HUES6 (cell line): Measurements from ENCODE around the gene CYP1B1.
"Not testable (repeated sequence)": the region's sequence is repeated elsewhere in the genome, so short reads cannot be mapped to it uniquely, and the experiment has no call there.

Experiments used
- H3K27ac ChIP-seq: 2 replicates; pipeline ENCODE4 v1.7.0; 2013; ENCODE audit warnings: low read depth, mild to moderate bottlenecking, low read length, inconsistent platforms
- H3K27me3 ChIP-seq: 2 replicates; pipeline ENCODE4 v1.6.1; 2013; ENCODE audit warnings: low read length; ENCODE audit not compliant: control insufficient read depth, insufficient read depth
- H3K36me3 ChIP-seq: 2 replicates; pipeline ENCODE4 v1.6.1; 2013; ENCODE audit warnings: low read length; ENCODE audit not compliant: control insufficient read depth, insufficient read depth
- H3K4me1 ChIP-seq: 2 replicates; pipeline ENCODE4 v1.6.1; 2013; ENCODE audit warnings: low read length; ENCODE audit not compliant: control insufficient read depth, insufficient read depth
- H3K4me3 ChIP-seq: 2 replicates; pipeline ENCODE4 v1.5.1; 2013; ENCODE audit warnings: low read depth, low read length
- H3K9ac ChIP-seq: one replicate; pipeline ENCODE4 v1.6.1; 2013; ENCODE audit warnings: mild to moderate bottlenecking, low read length
- H3K9me3 ChIP-seq: 2 replicates; pipeline ENCODE4 v1.6.1; 2013; ENCODE audit warnings: low read depth, low read length; ENCODE audit not compliant: control insufficient read depth, insufficient read depth

Gene CYP1B1

GRCh38 chr2:38090212-38090611 is 14.3 kb upstream of the CYP1B1 start:
- H3K9ac ChIP-seq, H3K36me3 ChIP-seq, H3K9me3 ChIP-seq, H3K27ac ChIP-seq, H3K4me3 ChIP-seq: not testable (repeated sequence)
- Histone ChIP-seq H3K27me3 (peaks cover 18% of the 10 kb centered on the region), H3K4me1 (peaks cover 44% of the 10 kb centered on the region)

DNA sequence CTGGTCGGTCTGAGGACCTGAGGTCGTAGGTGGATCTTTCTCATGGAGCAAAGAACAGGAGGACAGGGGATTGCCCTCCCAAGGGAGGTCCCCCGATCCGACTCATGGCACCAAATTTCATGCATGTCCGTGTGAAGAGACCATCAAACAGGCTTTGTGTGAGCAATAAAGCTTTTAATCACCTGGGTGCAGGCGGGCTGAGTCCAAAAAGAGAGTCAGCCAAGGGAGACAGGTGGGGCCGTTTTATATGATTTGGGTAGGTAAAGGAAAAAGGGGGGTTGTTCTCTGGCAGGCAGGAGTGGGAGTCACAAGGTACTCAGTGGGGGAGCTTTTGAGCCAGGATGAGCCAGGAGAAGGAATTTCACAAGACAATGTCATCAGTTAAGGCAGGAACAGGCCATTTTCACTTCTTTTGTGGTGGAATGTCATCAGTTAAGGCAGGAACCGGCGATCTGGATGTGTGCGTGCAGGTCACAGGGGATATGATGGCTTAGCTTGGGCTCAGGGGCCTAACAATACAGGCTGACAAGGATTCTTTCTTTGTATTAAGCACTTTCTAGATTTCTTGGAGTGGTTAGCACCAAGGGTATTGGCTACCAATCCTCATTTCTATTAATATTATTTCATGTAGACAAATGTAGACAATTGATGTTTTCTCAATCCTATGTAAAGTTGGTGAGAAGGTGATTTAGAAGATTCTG is 10.2 kb upstream of the CYP1B1 start:
- not testable (repeated sequence) for H3K36me3 ChIP-seq, H3K9me3 ChIP-seq, H3K27me3 ChIP-seq
- peak overlapping the region; percentile 90 for H3K9ac ChIP-seq
- peaks cover 19% of the 10 kb centered on the region for H3K4me1 ChIP-seq
- H3K27ac ChIP-seq: peak overlapping the region; percentile 82; the same call in 1 of the 2 replicates
- H3K4me3 ChIP-seq: peak overlapping the region; percentile 62

GRCh38 chr2:38084556-38084955 is 8.6 kb upstream of the CYP1B1 start:
- peaks cover 30% of the 10 kb centered on the region for H3K4me1 ChIP-seq
- H3K27ac ChIP-seq, H3K27me3 ChIP-seq, H3K36me3 ChIP-seq, H3K9me3 ChIP-seq: not testable (repeated sequence)
- peak overlapping the region; percentile 90 for H3K9ac ChIP-seq
- H3K4me3 ChIP-seq: peak overlapping the region; percentile 50

- H3K27ac ChIP-seq, H3K36me3 ChIP-seq, H3K27me3 ChIP-seq, H3K9me3 ChIP-seq, H3K4me3 ChIP-seq, H3K9ac ChIP-seq: not testable (repeated sequence)
- H3K4me1 ChIP-seq: peaks cover 41% of the 10 kb centered on the region
Measured at GRCh38 chr2:38082727-38083126, 6.8 kb upstream of the CYP1B1 start.

- Histone ChIP-seq H3K4me3 (peak overlapping the region; percentile 2; the same call in 1 of the 2 replicates), H3K9ac (no peak overlapping the region), H3K4me1 (peaks cover 28% of the 10 kb centered on the region), H3K36me3 (peaks cover 3% of the 10 kb centered on the region; the same call in 1 of the 2 replicates), H3K9me3 (no peaks in the 10 kb centered on the region), H3K27ac (no peak overlapping the region), H3K27me3 (peaks cover 16% of the 10 kb centered on the region)
Measured at GRCh38 chr2:38080346-38080745, 4.4 kb upstream of the CYP1B1 start.

DNA sequence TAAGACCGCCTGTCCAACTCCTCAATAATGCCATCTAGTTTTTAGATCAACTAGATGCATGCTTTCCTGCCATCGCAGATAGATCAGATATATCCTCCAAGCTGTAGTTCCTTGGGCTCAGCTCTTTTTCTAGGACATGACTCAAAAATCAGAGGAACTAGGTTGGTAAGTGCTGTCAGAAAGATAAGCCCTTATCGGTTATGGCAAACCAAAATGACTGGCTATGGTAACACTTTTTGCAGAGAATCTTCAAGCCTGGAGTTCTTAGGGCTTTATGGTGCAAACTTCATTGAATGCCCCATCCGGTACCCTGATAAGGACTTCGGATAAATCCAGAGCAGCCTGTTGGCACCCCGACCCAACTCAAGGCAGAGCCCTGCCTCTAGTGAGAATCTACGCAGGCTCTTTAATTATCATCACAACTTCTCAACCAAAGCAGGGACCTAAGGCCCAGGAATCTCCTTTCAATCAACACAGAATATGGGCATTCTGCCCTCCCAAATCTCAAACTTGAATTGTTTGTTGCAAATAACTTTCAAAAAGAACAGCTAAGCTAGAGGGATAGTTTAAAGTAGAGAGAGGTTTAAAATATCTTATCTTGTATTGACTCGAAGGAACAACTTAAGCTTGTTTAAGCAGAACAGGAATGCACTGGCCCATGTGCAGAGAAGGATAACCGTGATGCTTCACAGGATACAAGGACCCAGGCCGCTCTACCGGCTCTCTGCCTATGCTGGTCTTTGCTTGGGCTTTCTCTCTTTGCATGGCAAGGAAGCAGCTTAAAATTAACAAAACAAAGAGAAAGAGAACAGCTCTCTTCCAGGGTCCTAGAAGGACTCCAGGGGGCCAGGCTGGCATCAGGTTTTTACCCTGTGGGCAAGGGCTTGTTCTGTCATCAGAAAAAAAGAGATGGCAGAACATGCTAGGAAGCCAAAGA is 3.4 kb upstream of the CYP1B1 start:
- H3K27me3 ChIP-seq: peaks cover 25% of the 10 kb centered on the region
- H3K36me3 ChIP-seq: peaks cover 3% of the 10 kb centered on the region; the same call in 1 of the 2 replicates
- no peak overlapping the region for H3K27ac ChIP-seq
- H3K9me3 ChIP-seq: no peaks in the 10 kb centered on the region
- H3K4me1 ChIP-seq: peaks cover 38% of the 10 kb centered on the region
- H3K9ac ChIP-seq: no peak overlapping the region
- peak overlapping the region; percentile 14; the same call in 1 of the 2 replicates for H3K4me3 ChIP-seq

DNA sequence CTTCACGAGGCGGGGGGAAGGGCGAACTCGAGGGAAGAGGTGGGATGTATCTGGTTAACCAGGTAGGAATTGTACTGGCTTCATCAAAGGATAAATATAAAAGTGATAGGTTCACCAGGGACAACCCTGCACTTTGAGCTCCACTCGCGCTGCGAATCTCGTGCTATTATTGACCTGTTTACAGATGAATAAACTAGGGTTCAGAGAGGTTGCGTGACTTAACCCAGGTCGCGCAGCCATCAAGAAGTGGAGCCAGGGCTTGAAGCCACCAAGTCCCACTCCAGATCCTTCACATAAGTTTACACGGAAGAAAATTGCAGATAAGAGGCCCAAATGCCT is 1.4 kb upstream of the CYP1B1 start:
- H3K9me3 ChIP-seq: no peaks in the 10 kb centered on the region
- H3K4me3 ChIP-seq: peak overlapping the region; percentile 60
- H3K9ac ChIP-seq: peak overlapping the region; percentile 55
- H3K36me3 ChIP-seq: peaks cover 3% of the 10 kb centered on the region; the same call in 1 of the 2 replicates
- peaks cover 44% of the 10 kb centered on the region for H3K4me1 ChIP-seq
- H3K27me3 ChIP-seq: peaks cover 45% of the 10 kb centered on the region
- peak overlapping the region; percentile 56; the same call in 1 of the 2 replicates for H3K27ac ChIP-seq

DNA sequence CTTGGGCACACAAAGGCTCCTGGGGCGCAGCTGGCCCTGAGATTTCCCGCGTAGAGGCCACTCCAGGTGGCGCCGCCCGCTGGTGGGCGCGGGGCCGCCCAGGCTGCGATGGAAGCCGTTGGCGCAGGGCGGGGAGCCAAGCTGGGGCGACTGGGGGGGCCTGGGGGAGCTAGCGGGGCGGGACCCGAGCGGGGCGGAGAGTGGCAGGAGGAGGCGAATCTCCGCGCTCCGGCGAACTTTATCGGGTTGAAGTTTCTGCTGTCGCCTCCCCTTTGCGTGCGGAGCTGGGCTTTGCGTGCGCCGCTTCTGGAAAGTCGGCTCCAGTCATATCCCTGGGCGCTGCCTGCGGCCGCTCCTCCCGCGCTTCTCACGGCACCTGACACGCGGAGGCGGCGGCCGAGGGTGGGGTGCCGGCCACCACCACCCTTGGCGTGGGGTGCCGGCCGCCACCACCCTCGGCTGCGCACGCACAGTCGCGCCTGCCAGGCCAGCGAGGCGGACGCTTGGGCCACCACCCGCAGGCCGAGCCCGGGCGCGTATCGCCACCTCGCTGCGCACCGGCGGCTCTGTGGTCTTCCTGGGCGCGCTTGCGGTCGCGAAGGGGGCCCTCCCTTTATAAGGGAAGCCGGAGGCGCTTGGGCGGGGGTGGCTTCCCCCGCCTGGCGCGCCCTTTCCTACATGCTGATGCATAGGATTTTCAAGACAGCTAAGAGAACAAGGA is 919 bp upstream of the CYP1B1 start:
- Histone ChIP-seq H3K4me1 (peaks cover 44% of the 10 kb centered on the region), H3K27me3 (peaks cover 47% of the 10 kb centered on the region), H3K9ac (peak overlapping the region; percentile 55), H3K27ac (peak overlapping the region; percentile 56; the same call in 1 of the 2 replicates), H3K9me3 (no peaks in the 10 kb centered on the region), H3K4me3 (peak overlapping the region; percentile 60), H3K36me3 (peaks cover 3% of the 10 kb centered on the region; the same call in 1 of the 2 replicates)

GRCh38 chr2:38076152-38076709 is 280 bp upstream of the CYP1B1 start:
- no peaks in the 10 kb centered on the region for H3K9me3 ChIP-seq
- peak overlapping the region; percentile 55 for H3K9ac ChIP-seq
- no peak overlapping the region; the same call in 1 of the 2 replicates for H3K27ac ChIP-seq
- H3K4me1 ChIP-seq: peaks cover 44% of the 10 kb centered on the region
- H3K27me3 ChIP-seq: peaks cover 47% of the 10 kb centered on the region
- H3K4me3 ChIP-seq: peak overlapping the region; percentile 60
- H3K36me3 ChIP-seq: peaks cover 3% of the 10 kb centered on the region; the same call in 1 of the 2 replicates

GRCh38 chr2:38074764-38075506 is 1.0 kb downstream of the CYP1B1 start:
- H3K4me1 ChIP-seq: peaks cover 36% of the 10 kb centered on the region
- H3K27me3 ChIP-seq: peaks cover 47% of the 10 kb centered on the region
- H3K27ac ChIP-seq: no peak overlapping the region
- no peaks in the 10 kb centered on the region; the same call in 1 of the 2 replicates for H3K36me3 ChIP-seq
- H3K4me3 ChIP-seq: peak overlapping the region; percentile 60
- peak overlapping the region; percentile 55 for H3K9ac ChIP-seq
- H3K9me3 ChIP-seq: no peaks in the 10 kb centered on the region
